CD4-positive, CD25-positive, alpha-beta regulatory T cell (primary cell): ENCODE data around the gene ZFHX3. TPM values are rescaled to one million over a fixed set of nuclear protein-coding genes. Genes with fewer than 3 reads are reported as not detected.
A peak's percentile ranks its signal among the peaks of the same experiment; 100 is the strongest.

Experiments used
- ATAC-seq, 2 donors: fragments of 150-1000 bp; cut with Tn5 transposase; one replicate each; pipeline ENCODE4 v1.10.0; 2021; ENCODE audit warnings: low read depth in 2 of 2, moderate number of reproducible peaks in 2 of 2, moderate library complexity in 1 of 2
- DNase-seq, 3 donors: peaks; one replicate each; pipeline versions ENCODE4 v3.0.0 to v3.0.0-alpha.2; 2012 to 2022; ENCODE audit warnings: mixed read lengths in 1 of 3
- H3K27ac ChIP-seq: one replicate; pipeline ENCODE4 v1.7.0; 2013; ENCODE audit warnings: mild to moderate bottlenecking, low read length; ENCODE audit not compliant: insufficient read depth, poor library complexity, severe bottlenecking
- H3K27me3 ChIP-seq: one replicate; pipeline ENCODE4 v1.7.0; 2013; ENCODE audit warnings: low read length; ENCODE audit not compliant: control insufficient read depth, insufficient read depth
- H3K36me3 ChIP-seq: one replicate; pipeline ENCODE4 v1.7.0; 2013; ENCODE audit warnings: mild to moderate bottlenecking, low read length, moderate library complexity; ENCODE audit not compliant: control insufficient read depth, insufficient read depth
- H3K4me1 ChIP-seq: 2 replicates; pipeline ENCODE4 v1.7.0; 2013; ENCODE audit warnings: mild to moderate bottlenecking, low read length; ENCODE audit not compliant: insufficient read depth, control insufficient read depth, poor library complexity, severe bottlenecking
- H3K4me3 ChIP-seq: one replicate; pipeline ENCODE4 v1.7.0; 2013; ENCODE audit warnings: low read depth, mild to moderate bottlenecking, low read length, moderate library complexity
- H3K9me3 ChIP-seq, 2 experiments: 1 replicate in 1 of 2; 2 replicates in 1 of 2; pipeline ENCODE4 v1.7.0; 2013; ENCODE audit warnings: low read length in 2 of 2, mild to moderate bottlenecking in 1 of 2, moderate library complexity in 1 of 2; ENCODE audit not compliant: control insufficient read depth in 2 of 2
- H3K27ac Mint-ChIP-seq, 3 donors: one replicate each; pipeline ENCODE4 v1.8.0; 2020 to 2022; ENCODE audit warnings: mild to moderate bottlenecking in 3 of 3, mixed read lengths in 3 of 3, moderate library complexity in 2 of 3
- H3K27me3 Mint-ChIP-seq: one replicate; pipeline ENCODE4 v1.8.0; 2022; ENCODE audit warnings: mild to moderate bottlenecking, mixed read lengths
- H3K36me3 Mint-ChIP-seq: one replicate; pipeline ENCODE4 v1.8.0; 2020; ENCODE audit warnings: mixed read lengths
- H3K4me1 Mint-ChIP-seq, 4 donors: one replicate each; pipeline ENCODE4 v1.8.0; 2020 to 2022; ENCODE audit warnings: mixed read lengths in 4 of 4, mild to moderate bottlenecking in 1 of 4
- H3K4me3 Mint-ChIP-seq, 4 donors: one replicate each; pipeline ENCODE4 v1.8.0; 2020 to 2022; ENCODE audit warnings: mild to moderate bottlenecking in 4 of 4, mixed read lengths in 4 of 4, moderate library complexity in 3 of 4
- H3K9me3 Mint-ChIP-seq, 7 donors: one replicate each; pipeline ENCODE4 v1.8.0; 2020 to 2022; ENCODE audit warnings: mixed read lengths in 7 of 7, mild to moderate bottlenecking in 3 of 7, moderate library complexity in 2 of 7
- polyA plus RNA-seq, 4 donors: library from polyadenylated mRNA; unstranded; fragments of 300-500 nt; fragmentation: Illumina TruSeq; gene quantifications; one replicate each; pipeline ENCODE4 v1.2.3, GENCODE V29; 2021
- total RNA-seq: library from RNA; stranded (reverse); gene quantifications from one replicate; pipeline ENCODE4 v1.2.3, GENCODE V29; 2022

ZFHX3 gene
- total and polyA plus RNA-seq, 5 donors from 2014 or later: 0.01 to 0.94 (median 0.03) TPM; not detected in 1

- Histone ChIP-seq H3K4me1 (no peaks in the 10 kb centered on the region), H3K9me3 (no peaks in the 10 kb centered on the region), H3K4me3 (no peak overlapping the region), H3K27me3 (peaks cover 4% of the 10 kb centered on the region), H3K27ac (no peak overlapping the region), H3K36me3 (no peaks in the 10 kb centered on the region)
- ATAC-seq: no peak
- Mint-ChIP-seq H3K4me3 (no peak overlapping the region), H3K27me3 (peaks cover 26% of the 10 kb centered on the region), H3K4me1 (no peaks in the 10 kb centered on the region), H3K9me3 (peaks cover 0 to 3% (median 0%) of the 10 kb centered on the region in 7 donors), H3K36me3 (no peaks in the 10 kb centered on the region), H3K27ac (no peak overlapping the region)
- DNase-seq: no peak
Observed at GRCh38 chr16:73040136-73040535, 7.8 kb downstream of the ZFHX3 start.

- no peaks in the 10 kb centered on the region for H3K36me3 Mint-ChIP-seq
- no peaks in the 10 kb centered on the region for H3K4me1 ChIP-seq
- H3K27me3 Mint-ChIP-seq: peaks cover 30% of the 10 kb centered on the region
- H3K4me1 Mint-ChIP-seq: no peaks in the 10 kb centered on the region
- peaks cover 0 to 5% (median 0%) of the 10 kb centered on the region in 7 donors for H3K9me3 Mint-ChIP-seq
- no peak overlapping the region for H3K4me3 ChIP-seq
- H3K27me3 ChIP-seq: no peaks in the 10 kb centered on the region
- DNase-seq (no peak), ATAC-seq (no peak)
- H3K4me3 Mint-ChIP-seq: no peak overlapping the region
- no peaks in the 10 kb centered on the region for H3K9me3 ChIP-seq
- no peaks in the 10 kb centered on the region for H3K36me3 ChIP-seq
- no peak overlapping the region for H3K27ac ChIP-seq
- no peak overlapping the region for H3K27ac Mint-ChIP-seq
Observed at GRCh38 chr16:73037845-73038570, 9.9 kb downstream of the ZFHX3 start.

GRCh38 chr16:73037331-73037745, 10.6 kb downstream of the ZFHX3 start:
- H3K27me3 Mint-ChIP-seq: peaks cover 28% of the 10 kb centered on the region
- no peak overlapping the region for H3K4me3 ChIP-seq
- peaks cover 0 to 5% (median 0%) of the 10 kb centered on the region in 7 donors for H3K9me3 Mint-ChIP-seq
- H3K36me3 ChIP-seq: no peaks in the 10 kb centered on the region
- H3K27ac Mint-ChIP-seq: peak overlapping the region in 1 of 3 donors; percentile 56
- no peaks in the 10 kb centered on the region for H3K4me1 Mint-ChIP-seq
- H3K36me3 Mint-ChIP-seq: no peaks in the 10 kb centered on the region
- DNase-seq (no peak), ATAC-seq (no peak)
- H3K4me1 ChIP-seq: no peaks in the 10 kb centered on the region
- H3K4me3 Mint-ChIP-seq: no peak overlapping the region
- H3K27ac ChIP-seq: no peak overlapping the region
- no peaks in the 10 kb centered on the region for H3K27me3 ChIP-seq
- H3K9me3 ChIP-seq: no peaks in the 10 kb centered on the region

GRCh38 chr16:73036074-73036826, 11.7 kb downstream of the ZFHX3 start:
- Mint-ChIP-seq H3K27ac (peak overlapping the region in 1 of 3 donors; percentile 89), H3K4me1 (no peaks in the 10 kb centered on the region), H3K9me3 (peaks cover 0 to 5% (median 0%) of the 10 kb centered on the region in 7 donors), H3K4me3 (no peak overlapping the region), H3K27me3 (peaks cover 23% of the 10 kb centered on the region), H3K36me3 (no peaks in the 10 kb centered on the region)
- ATAC-seq (peak in 1 of 2 donors; percentile 20), DNase-seq (no peak)
- no peaks in the 10 kb centered on the region for H3K4me1 ChIP-seq
- H3K36me3 ChIP-seq: no peaks in the 10 kb centered on the region
- H3K27ac ChIP-seq: no peak overlapping the region
- no peak overlapping the region for H3K4me3 ChIP-seq
- H3K27me3 ChIP-seq: no peaks in the 10 kb centered on the region
- no peaks in the 10 kb centered on the region for H3K9me3 ChIP-seq

DNA sequence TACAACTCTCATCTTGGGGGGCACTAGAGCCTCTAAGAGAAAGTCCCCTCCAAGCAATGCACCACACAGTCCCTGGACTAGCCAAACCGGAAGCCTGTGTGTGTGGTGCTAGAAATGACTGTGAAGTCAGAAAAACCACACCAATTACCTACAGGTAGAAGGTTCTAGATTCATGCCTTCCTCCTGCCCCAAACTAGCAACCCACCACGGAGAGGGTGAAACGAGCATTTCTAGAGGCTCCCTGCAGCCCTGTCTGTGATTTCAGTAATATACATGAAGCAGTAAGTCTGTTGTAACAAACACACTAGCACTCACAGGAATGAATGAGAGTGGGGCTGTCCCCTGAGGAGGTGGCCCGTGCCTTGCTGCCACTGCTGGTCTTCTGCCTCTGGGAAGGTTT, 13.6 kb downstream of the ZFHX3 start:
- H3K4me1 ChIP-seq: no peaks in the 10 kb centered on the region
- no peaks in the 10 kb centered on the region for H3K36me3 Mint-ChIP-seq
- DNase-seq (no peak), ATAC-seq (no peak)
- no peaks in the 10 kb centered on the region for H3K9me3 ChIP-seq
- H3K27me3 ChIP-seq: no peaks in the 10 kb centered on the region
- H3K27ac ChIP-seq: no peak overlapping the region
- H3K4me3 Mint-ChIP-seq: no peak overlapping the region
- peaks cover 27% of the 10 kb centered on the region for H3K27me3 Mint-ChIP-seq
- peaks cover 0 to 4% (median 0%) of the 10 kb centered on the region in 7 donors for H3K9me3 Mint-ChIP-seq
- H3K4me3 ChIP-seq: no peak overlapping the region
- H3K36me3 ChIP-seq: no peaks in the 10 kb centered on the region
- H3K4me1 Mint-ChIP-seq: no peaks in the 10 kb centered on the region
- H3K27ac Mint-ChIP-seq: no peak overlapping the region

DNA sequence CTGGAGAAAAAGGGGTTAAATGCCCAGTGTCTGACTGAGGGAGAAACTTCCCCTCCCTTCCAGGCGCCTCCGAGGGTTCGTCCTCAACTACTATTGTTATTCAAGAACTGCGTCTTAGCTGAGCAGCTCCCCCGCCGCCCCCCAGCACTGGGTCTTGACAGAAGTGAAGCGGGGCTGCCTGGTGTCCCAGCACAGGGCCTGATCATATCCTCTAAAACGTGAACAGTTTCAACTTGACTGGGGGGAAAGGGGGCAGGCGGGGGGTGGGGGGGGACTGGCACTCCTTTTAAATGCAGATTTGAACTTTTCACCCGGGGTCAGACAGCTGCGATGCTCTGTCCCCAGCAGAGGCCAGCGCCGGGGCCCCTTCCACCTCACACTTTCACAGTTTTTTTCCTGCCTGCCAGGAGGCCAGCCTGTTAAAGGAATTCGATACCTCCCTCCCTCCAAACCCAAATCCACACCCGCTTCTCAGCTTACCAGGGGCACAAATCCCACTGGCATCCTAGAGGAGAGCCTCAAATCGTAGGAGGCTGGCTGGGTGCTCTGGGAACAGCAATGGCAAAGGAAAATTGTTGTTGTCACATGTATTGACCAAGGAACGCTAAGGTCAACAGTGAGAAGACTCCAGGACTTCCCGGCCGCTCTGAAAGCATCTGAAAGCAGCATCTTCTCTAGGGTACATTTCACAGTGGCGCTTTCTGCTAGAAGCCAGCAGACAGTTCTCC, 14.5 kb downstream of the ZFHX3 start:
- H3K27me3 ChIP-seq: no peaks in the 10 kb centered on the region
- Mint-ChIP-seq H3K9me3 (peaks cover 0 to 3% (median 0%) of the 10 kb centered on the region in 7 donors), H3K27ac (no peak overlapping the region), H3K36me3 (no peaks in the 10 kb centered on the region), H3K4me3 (no peak overlapping the region), H3K4me1 (no peaks in the 10 kb centered on the region), H3K27me3 (peaks cover 27% of the 10 kb centered on the region)
- no peaks in the 10 kb centered on the region for H3K36me3 ChIP-seq
- H3K27ac ChIP-seq: no peak overlapping the region
- no peak for ATAC-seq
- DNase-seq: no peak
- H3K9me3 ChIP-seq: no peaks in the 10 kb centered on the region
- H3K4me3 ChIP-seq: no peak overlapping the region
- H3K4me1 ChIP-seq: no peaks in the 10 kb centered on the region

DNA sequence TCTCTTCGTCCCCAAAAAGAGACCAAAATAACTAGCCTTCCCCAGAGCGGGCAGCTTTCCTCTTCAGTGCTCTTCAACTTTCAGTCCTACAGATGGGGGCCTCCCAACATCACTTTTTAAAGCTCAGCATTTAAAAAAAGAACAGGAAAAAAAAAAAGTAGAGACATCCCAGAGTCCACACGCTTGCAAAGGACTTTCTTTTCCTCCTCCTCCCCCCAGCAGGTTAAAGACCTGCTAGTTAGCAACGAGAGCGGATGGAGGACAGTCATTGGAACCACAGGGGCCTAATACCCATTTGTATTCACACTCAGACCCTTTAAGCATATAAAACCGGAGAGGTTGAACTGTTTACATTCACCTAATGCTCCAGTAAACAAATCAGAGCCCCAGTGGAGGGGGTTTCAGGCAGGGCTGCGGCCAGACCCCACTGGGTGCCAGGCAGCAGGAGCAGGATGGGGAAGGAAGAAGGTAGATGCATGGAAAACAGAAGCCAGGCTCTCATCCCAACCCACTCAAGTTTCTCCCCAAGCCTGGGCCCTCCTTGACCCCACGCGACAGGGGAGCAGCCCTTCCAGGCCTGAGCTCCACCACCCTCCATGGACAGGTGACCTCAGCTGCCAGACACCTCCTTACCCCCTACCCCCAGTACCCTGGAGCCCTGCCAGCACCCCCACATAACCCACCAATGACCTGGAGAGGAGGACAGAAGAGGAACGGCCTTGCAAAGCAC, 15.2 kb downstream of the ZFHX3 start:
- Histone ChIP-seq H3K4me3 (no peak overlapping the region), H3K27me3 (no peaks in the 10 kb centered on the region), H3K36me3 (no peaks in the 10 kb centered on the region), H3K27ac (no peak overlapping the region), H3K9me3 (no peaks in the 10 kb centered on the region), H3K4me1 (no peaks in the 10 kb centered on the region)
- DNase-seq (no peak), ATAC-seq (no peak)
- no peaks in the 10 kb centered on the region for H3K4me1 Mint-ChIP-seq
- H3K36me3 Mint-ChIP-seq: no peaks in the 10 kb centered on the region
- no peak overlapping the region for H3K4me3 Mint-ChIP-seq
- peaks cover 24% of the 10 kb centered on the region for H3K27me3 Mint-ChIP-seq
- peaks cover 0 to 2% (median 0%) of the 10 kb centered on the region in 7 donors for H3K9me3 Mint-ChIP-seq
- H3K27ac Mint-ChIP-seq: no peak overlapping the region
